Glutamatergic neuron (in vitro differentiated cells): ENCODE results near the gene MCTP2. TPM values are rescaled to one million over a fixed set of nuclear protein-coding genes. Genes with fewer than 3 reads are reported as not detected.

Experiments
- DNase-seq: peaks from one replicate; pipeline ENCODE4 v3.0.0; 2022
- H3K27ac Mint-ChIP-seq: one replicate; pipeline ENCODE4 v1.8.0; 2020; ENCODE audit warnings: mild to moderate bottlenecking, mixed read lengths, inconsistent platforms; ENCODE audit not compliant: unreplicated experiment
- H3K27me3 Mint-ChIP-seq: one replicate; pipeline ENCODE4 v1.8.0; 2020; ENCODE audit warnings: mild to moderate bottlenecking, moderate library complexity, mixed read lengths, inconsistent platforms; ENCODE audit not compliant: unreplicated experiment
- H3K36me3 Mint-ChIP-seq: one replicate; pipeline ENCODE4 v1.8.0; 2020; ENCODE audit warnings: mild to moderate bottlenecking, mixed read lengths, inconsistent platforms; ENCODE audit not compliant: unreplicated experiment
- H3K4me1 Mint-ChIP-seq: one replicate; pipeline ENCODE4 v1.8.0; 2020; ENCODE audit warnings: mild to moderate bottlenecking, low read depth, mixed read lengths, inconsistent platforms; ENCODE audit not compliant: unreplicated experiment
- H3K4me3 Mint-ChIP-seq: one replicate; pipeline ENCODE4 v1.8.0; 2020; ENCODE audit warnings: mild to moderate bottlenecking, mixed read lengths, inconsistent platforms; ENCODE audit not compliant: unreplicated experiment
- H3K9me3 Mint-ChIP-seq: one replicate; pipeline ENCODE4 v1.8.0; 2020; ENCODE audit warnings: mild to moderate bottlenecking, moderate library complexity, mixed read lengths, inconsistent platforms; ENCODE audit not compliant: unreplicated experiment
- CTCF ChIP-seq: fragments of 200-600 bp; sonication (generic); IDR thresholded peaks from one replicate; pipeline ENCODE4 v1.5.0; 2021; ENCODE audit not compliant: partially characterized antibody, unreplicated experiment
- total RNA-seq: library from RNA; stranded (reverse); fragmentation: NEBNext Ultra II Directional; extraction: Animal tissue kit (Norgen Biotek cat#: 25700); gene quantifications from one replicate; pipeline ENCODE4 v1.2.1, GENCODE V29; 2021; ENCODE audit not compliant: unreplicated experiment

Gene MCTP2
- total RNA-seq, 1 donor from 2014 or later: 0.44 TPM

GRCh38 chr15:94416267-94416666 lies 184.9 kb downstream of the MCTP2 start:
- no peak for TF ChIP-seq CTCF
- peaks cover 44% of the 10 kb centered on the region for H3K4me1 Mint-ChIP-seq

GRCh38 chr15:94416820-94417219 lies 185.5 kb downstream of the MCTP2 start:
- peaks cover 38% of the 10 kb centered on the region for H3K4me1 Mint-ChIP-seq
- H3K27me3 Mint-ChIP-seq: no peaks in the 10 kb centered on the region
- H3K27ac Mint-ChIP-seq: no peak overlapping the region
- H3K36me3 Mint-ChIP-seq: no peaks in the 10 kb centered on the region
- no peak for TF ChIP-seq CTCF
- H3K9me3 Mint-ChIP-seq: peaks cover 2% of the 10 kb centered on the region
- DNase-seq: no peak
- no peak overlapping the region for H3K4me3 Mint-ChIP-seq

More at GRCh38 chr15:94416267-94416666, 184.9 kb downstream of the MCTP2 start:
- H3K27ac Mint-ChIP-seq: no peak overlapping the region
- H3K9me3 Mint-ChIP-seq: peaks cover 2% of the 10 kb centered on the region
- DNase-seq: no peak
- no peaks in the 10 kb centered on the region for H3K27me3 Mint-ChIP-seq
- H3K36me3 Mint-ChIP-seq: no peaks in the 10 kb centered on the region
- no peak overlapping the region for H3K4me3 Mint-ChIP-seq

- no peaks in the 10 kb centered on the region for H3K36me3 Mint-ChIP-seq
- no peak for TF ChIP-seq CTCF
- no peak overlapping the region for H3K4me3 Mint-ChIP-seq
- H3K27ac Mint-ChIP-seq: no peak overlapping the region
- peaks cover 2% of the 10 kb centered on the region for H3K9me3 Mint-ChIP-seq
- H3K4me1 Mint-ChIP-seq: peaks cover 34% of the 10 kb centered on the region
- DNase-seq: no peak
- no peaks in the 10 kb centered on the region for H3K27me3 Mint-ChIP-seq
Measured at GRCh38 chr15:94417501-94418293, 186.3 kb downstream of the MCTP2 start.

GRCh38 chr15:94421706-94422105 lies 190.3 kb downstream of the MCTP2 start:
- Mint-ChIP-seq H3K4me3 (no peak overlapping the region), H3K9me3 (peaks cover 2% of the 10 kb centered on the region), H3K27ac (no peak overlapping the region), H3K4me1 (peaks cover 12% of the 10 kb centered on the region), H3K36me3 (no peaks in the 10 kb centered on the region), H3K27me3 (no peaks in the 10 kb centered on the region)
- DNase-seq: no peak
- no peak for TF ChIP-seq CTCF

GRCh38 chr15:94432279-94432678 lies 200.9 kb downstream of the MCTP2 start:
- Mint-ChIP-seq H3K27me3 (no peaks in the 10 kb centered on the region), H3K9me3 (no peaks in the 10 kb centered on the region), H3K36me3 (no peaks in the 10 kb centered on the region), H3K27ac (no peak overlapping the region), H3K4me3 (no peak overlapping the region), H3K4me1 (no peaks in the 10 kb centered on the region)
- TF ChIP-seq CTCF: no peak
- DNase-seq: no peak
